Activated CD4-positive, alpha-beta T cell treated with anti-CD3 and anti-CD28 coated beads, Interleukin-2, Interleukin-4, amounts not matched to agents 100 ng/mL and 50 ng/mL, durations not matched to agents 16 hours and 8 hours (primary cell): ENCODE measurements around the gene GRID1.

ENCODE experiments used
- DNase-seq: peaks from one replicate; pipeline ENCODE4 v3.0.0-alpha.2; 2020; ENCODE audit warnings: low spot score

Gene GRID1

DNA sequence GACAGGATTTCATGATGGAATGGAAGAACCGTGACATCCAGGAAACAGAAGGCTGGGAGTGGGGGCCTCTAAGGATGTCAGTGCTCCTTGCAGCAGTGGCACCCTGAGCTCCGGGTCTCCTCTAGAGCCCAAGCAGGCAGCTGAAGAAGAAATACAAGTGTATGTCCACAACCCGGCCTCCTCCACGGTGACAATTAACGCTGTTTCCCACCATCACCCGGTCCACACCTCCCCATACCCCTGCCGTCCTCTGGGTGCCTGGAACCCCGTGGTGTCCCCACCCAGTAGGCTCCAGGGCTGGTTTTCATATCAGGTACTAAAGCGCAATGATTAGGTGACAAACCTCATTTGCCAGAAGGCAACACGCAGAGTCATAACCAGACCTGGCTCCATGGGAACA is 30.3 kb downstream of the GRID1 start:
- no peak for DNase-seq

DNA sequence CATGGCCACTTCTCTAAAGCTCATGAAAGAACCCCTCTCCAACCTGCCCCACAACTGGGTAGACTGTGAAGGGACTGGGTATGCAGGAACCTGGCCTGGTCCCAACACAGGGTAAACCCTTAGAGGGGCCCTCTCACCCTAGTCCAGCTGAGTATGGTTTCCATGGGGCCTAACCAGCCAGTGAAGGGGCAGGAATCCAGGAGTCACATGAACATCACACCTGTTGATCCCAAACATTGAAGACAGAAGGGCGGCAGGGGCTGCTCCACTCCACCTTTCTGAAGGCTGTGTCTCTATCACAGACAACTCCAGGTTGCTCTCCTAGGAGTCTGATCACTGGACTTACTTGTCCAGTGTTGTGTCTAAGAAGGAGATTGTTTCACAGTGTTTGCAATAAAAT is 30.8 kb downstream of the GRID1 start:
- DNase-seq, result no peak

DNA sequence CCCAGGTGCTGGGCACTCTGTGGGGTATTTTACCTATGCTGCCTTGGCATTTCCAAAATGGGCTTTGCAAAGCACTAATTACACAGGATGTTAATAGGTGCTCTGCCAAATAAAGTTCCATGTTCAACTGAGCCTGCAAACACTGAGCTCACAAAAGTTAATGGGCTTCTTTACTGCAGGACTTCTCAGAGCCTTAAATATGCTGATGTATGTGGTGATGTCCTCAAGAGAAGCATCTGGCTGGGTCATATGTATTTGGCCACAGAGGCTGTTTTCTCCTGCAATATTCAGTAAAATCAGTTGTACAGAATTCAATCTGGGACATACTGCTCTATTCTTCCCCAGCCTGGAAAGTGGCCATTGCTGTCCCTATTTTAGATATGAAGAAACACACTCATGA is 31.3 kb downstream of the GRID1 start:
- DNase-seq, result no peak

GRCh38 chr10:86334488-86335085 is 32.0 kb downstream of the GRID1 start:
- no peak for DNase-seq

- DNase-seq, result no peak
Observed at GRCh38 chr10:86333826-86334487, 32.6 kb downstream of the GRID1 start.

- no peak for DNase-seq
Observed at GRCh38 chr10:86331861-86332260, 34.7 kb downstream of the GRID1 start.

GRCh38 chr10:86330778-86331763 is 35.5 kb downstream of the GRID1 start:
- DNase-seq, result no peak

DNA sequence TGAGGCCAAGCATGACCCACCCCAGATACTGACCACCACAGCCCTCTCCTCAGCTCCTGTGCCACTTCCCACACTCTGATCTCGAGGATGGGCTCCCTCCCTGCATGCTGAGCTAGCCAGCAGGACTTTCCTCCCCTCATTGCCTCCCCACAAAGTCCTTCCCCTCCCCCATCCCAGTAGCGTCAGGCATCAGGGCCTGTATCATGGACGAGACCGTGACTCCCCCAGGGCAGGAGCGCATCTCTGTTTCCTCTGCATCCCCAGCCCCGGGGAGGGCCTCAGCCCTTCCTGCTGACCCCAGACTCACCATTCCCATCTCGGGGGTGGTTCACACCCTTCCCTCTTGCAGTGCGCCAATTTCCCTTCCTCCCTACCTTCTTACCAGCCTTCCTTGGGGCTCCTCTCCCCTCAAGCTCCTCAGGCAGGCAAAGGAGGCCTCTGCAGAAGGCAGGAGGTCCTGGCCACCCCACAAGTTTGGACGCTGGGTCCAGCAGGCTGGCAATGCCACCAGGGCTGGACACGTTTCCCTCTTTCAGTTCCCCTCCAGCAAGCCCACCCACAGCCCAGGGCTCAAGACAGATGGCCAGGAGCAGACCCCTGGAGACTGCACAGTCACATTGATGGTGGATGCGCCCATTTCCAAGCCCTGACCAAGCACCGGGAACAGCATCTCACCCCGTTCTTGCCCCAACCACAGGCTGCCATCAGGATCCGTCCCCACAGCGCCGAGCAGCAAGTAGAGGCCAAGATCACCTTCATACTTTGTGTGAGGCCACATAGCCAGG is 36.5 kb downstream of the GRID1 start:
- no peak for DNase-seq

DNA sequence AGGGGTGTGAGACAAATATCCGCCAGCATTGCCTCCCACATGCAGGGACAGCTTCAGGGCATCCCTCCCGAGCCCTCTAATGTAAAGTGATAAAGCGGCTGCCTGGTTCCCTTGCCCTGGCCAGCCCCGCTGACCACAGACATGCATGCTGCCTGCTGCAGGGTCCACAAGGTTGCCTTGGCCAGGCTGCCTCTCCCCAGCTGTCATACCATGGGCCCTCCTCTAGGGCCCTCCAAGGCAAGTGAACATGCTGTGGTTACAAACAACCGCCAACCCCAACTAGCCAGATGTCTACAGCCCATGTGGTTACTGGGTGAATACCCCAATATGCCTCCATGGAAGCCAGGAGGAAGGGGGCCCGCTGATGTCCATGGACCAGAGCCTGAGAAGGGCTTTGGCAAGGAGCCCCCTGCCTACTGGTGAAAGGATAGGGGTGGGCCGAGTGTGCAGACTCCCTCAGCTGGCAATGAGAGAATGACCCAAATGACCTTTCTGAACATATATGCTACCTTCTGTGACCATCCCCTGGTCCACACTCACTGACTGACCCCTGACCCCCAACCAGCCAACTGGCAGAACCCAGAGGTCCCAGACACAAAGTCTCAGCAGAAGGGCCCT is 37.4 kb downstream of the GRID1 start:
- DNase-seq, result no peak

DNA sequence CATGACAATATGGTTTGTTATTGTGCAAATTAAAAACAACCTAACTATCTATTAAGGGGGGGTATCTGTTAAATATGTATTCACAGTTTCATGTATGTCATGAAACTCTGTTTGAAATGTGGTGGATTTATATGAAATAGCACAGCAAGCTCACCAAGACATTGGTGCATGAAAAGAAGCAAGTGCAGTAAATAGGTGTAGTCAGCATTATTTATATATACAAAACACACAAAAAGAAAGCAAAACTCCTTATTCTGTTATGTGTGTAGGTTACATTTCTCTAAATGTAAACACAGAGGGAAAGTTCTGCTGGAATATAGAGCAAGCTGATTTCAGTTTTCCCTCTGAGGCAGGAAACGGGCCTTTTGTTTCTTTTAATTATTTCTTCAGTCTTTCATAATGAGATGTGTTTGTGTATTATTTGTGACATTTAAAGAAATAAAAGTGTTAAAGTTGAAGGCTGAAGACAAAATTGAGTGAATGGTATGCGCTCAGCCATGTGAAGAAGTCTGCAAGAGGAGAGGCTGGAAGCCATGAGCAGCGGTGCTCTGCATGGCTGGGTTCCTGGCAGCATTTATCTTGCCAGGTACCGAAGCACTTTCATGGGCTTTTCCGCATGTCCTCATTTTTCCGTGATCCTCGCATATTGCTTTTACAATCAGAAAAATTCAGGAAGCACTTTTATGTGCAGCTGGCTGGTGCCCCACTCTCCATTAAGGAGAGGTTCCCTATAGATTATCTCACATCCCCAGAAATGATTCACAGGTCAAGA is 38.5 kb downstream of the GRID1 start:
- DNase-seq, result no peak

DNA sequence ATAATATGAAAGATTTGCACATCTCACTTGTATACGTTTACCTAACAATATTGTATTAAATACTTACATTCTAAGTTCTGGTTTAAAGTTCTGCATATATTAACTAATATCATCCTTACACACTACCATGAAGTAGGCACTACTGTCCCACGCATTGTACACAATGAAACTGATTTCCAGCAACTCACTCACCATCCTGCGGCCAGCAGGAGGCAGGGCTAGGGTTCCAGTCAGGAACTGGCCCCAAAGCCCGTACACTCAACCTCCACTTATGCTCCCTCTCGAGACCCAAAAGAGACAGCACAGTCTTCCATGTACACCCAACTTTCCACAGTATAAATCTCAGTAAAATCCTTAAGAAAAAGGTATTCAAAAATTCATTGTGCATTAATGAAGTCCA is 41.4 kb downstream of the GRID1 start:
- no peak for DNase-seq

GRCh38 chr10:86321568-86321967 is 45.0 kb downstream of the GRID1 start:
- DNase-seq, result no peak

DNA sequence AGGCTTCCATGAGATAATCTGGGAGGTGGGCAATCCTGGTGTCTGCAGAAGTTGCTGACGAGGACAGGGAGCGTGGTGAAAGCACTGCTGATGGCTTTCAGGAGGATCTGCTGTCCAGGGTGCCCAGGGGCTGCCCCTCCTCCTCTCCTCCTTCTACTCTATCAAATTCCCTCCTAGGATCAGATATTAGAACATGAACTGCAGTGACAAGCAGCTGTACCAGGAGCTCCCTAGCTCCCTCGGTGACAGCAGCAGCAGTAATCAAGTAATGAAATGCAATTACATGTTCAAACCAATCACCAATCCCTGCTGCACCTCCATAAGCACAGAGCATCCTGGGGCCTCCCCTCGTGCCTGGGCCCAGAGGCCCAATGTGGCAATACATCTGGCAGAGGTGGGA is 46.9 kb downstream of the GRID1 start:
- DNase-seq, result no peak

GRCh38 chr10:86317949-86318725 is 48.5 kb downstream of the GRID1 start:
- no peak for DNase-seq

- DNase-seq, result no peak
Observed at GRCh38 chr10:86316990-86317389, 49.6 kb downstream of the GRID1 start.

- no peak for DNase-seq
Observed at GRCh38 chr10:86316274-86316835, 50.2 kb downstream of the GRID1 start.

DNA sequence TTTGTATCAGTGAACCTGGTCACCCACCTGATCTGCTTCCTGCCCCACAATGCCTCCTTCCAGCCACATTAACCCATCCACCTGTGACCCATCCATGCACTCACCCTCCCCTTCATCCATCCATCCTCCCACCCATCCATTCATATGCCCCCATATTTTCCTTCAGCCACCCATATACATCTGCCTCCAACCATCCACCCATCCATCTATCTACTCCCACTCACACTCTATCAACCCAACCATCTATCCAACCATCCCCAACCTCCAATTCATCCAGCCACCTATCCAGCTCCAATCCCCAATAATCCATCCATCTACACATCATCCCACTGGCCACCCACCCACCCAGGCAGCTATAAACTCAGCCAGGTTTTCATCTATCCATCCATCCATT is 51.0 kb downstream of the GRID1 start:
- no peak for DNase-seq

- DNase-seq, result no peak
Observed at GRCh38 chr10:86314616-86315548, 51.7 kb downstream of the GRID1 start.

DNA sequence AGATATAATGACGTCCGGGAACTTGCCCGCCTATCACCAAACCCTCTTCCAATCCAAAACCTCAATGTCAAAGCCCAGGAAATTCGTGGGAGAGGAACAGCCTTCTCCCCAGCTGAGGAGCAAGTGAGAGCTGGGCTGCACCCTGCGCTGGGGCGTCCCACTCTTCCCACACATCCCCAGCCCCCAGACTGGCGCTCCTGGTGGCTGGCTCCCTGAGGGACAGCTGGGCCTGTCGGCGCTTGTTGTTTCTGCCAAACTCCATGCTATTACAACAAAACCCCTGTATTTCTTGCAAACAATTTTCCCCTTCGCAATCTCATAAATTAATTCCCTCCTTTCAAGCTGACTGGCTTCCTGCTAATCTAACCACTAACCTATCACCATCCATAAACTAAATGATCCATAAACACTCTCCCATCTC is 53.0 kb downstream of the GRID1 start:
- no peak for DNase-seq
